Upper lobe of right lung (tissue), 1 donor: ENCODE results near the gene BCL2L12. TPM values are rescaled to one million over a fixed set of nuclear protein-coding genes. Genes with fewer than 3 reads are reported as not detected.

ENCODE experiments used
- ATAC-seq: fragments of 200-7000 bp; cut with Tn5 transposase; one replicate; pipeline ENCODE4 v1.9.1; 2020; ENCODE audit warnings: mild to moderate bottlenecking, moderate library complexity
- DNase-seq: peaks from one replicate; pipeline ENCODE4 v3.0.0-alpha.2; 2020
- H3K27ac ChIP-seq: fragments of 200-600 bp; one replicate; pipeline ENCODE4 v1.8.0; 2022
- H3K27me3 ChIP-seq: fragments of 200-600 bp; one replicate; pipeline ENCODE4 v1.8.0; 2022; ENCODE audit warnings: mild to moderate bottlenecking
- H3K36me3 ChIP-seq: fragments of 200-600 bp; one replicate; pipeline ENCODE4 v1.8.0; 2022
- H3K4me1 ChIP-seq: fragments of 200-600 bp; one replicate; pipeline ENCODE4 v1.8.0; 2022
- H3K4me3 ChIP-seq: fragments of 200-600 bp; one replicate; pipeline ENCODE4 v1.8.0; 2022; ENCODE audit warnings: mild to moderate bottlenecking
- H3K9me3 ChIP-seq: fragments of 200-600 bp; one replicate; pipeline ENCODE4 v1.8.0; 2022
- CTCF ChIP-seq: fragments of 200-600 bp; IDR thresholded peaks from one replicate; pipeline ENCODE4 v1.8.0; 2022; ENCODE audit warnings: antibody characterized with exemption
- intact Hi-C: fragments of 100-400 bp; cut with DNase I; formaldehyde crosslinking; loops from one replicate; pipeline ENCODE4 v1.11.0; 2022
- total RNA-seq: library from RNA; stranded (reverse); fragmentation: NEBNext Ultra II Directional; extraction: Animal tissue kit (Norgen Biotek cat#: 25700); gene quantifications from one replicate; pipeline ENCODE4 v1.2.1, GENCODE V29; 2021
- donor health status: DM: no; HTN: yes; CAD: no; lungs with severe emphysema.

The BCL2L12 gene
- total RNA-seq, 1 donor from 2014 or later, result 15.8 TPM

DNA sequence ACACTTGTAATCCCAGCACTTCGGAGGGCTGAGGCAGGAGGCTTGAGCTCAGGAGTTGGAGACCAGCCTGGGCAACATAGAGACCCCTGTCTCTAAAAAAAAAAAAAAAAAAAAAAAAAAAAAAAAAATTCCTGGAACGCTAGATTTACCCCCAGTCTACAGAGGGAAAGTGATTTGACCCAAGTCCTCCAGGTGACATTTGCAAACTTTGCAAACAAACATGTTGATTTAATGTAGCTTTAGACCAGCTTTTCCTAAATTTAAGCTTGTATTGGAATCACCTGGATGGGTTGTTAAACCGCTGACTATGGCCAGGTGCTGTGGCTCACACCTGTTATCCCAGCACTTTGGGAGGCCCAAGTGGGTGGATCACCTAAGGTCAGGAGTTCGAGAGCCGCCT, 33.6 kb downstream of the BCL2L12 start:
- no peaks in the 10 kb centered on the region for H3K27me3 ChIP-seq
- no peak for DNase-seq
- no peak overlapping the region for H3K4me3 ChIP-seq
- intact Hi-C loops, result no loop called here
- no peaks in the 10 kb centered on the region for H3K9me3 ChIP-seq
- H3K36me3 ChIP-seq, result no peaks in the 10 kb centered on the region
- no peaks in the 10 kb centered on the region for H3K4me1 ChIP-seq
- ATAC-seq, result no peak
- no peak overlapping the region for H3K27ac ChIP-seq
- TF ChIP-seq CTCF, result no peak

DNA sequence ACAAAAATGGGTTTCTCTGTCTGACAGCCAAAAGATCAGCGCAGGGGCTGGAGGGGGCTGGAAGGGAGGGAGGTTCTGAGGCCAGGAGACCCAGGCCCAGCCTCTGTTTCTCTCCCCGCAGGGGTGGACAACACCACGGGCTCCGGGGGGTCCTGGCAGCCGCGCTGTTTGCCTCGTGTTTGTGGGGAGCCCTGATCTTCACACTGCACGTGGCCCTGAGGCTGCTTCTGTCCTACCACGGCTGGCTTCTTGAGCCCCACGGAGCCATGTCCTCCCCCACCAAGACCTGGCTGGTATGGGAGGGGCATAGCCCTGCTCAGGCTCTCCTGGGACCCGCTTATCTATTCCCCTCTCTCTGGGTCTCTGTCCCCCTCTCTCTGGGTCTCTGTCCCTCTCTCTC, 34.8 kb downstream of the BCL2L12 start:
- no peaks in the 10 kb centered on the region for H3K9me3 ChIP-seq
- no peak for TF ChIP-seq CTCF
- no peak overlapping the region for H3K4me3 ChIP-seq
- peak; percentile 30 for ATAC-seq
- no peaks in the 10 kb centered on the region for H3K4me1 ChIP-seq
- H3K27me3 ChIP-seq, result no peaks in the 10 kb centered on the region
- no peaks in the 10 kb centered on the region for H3K36me3 ChIP-seq
- DNase-seq, result no peak
- no peak overlapping the region for H3K27ac ChIP-seq
- intact Hi-C loops, result no loop called here

DNA sequence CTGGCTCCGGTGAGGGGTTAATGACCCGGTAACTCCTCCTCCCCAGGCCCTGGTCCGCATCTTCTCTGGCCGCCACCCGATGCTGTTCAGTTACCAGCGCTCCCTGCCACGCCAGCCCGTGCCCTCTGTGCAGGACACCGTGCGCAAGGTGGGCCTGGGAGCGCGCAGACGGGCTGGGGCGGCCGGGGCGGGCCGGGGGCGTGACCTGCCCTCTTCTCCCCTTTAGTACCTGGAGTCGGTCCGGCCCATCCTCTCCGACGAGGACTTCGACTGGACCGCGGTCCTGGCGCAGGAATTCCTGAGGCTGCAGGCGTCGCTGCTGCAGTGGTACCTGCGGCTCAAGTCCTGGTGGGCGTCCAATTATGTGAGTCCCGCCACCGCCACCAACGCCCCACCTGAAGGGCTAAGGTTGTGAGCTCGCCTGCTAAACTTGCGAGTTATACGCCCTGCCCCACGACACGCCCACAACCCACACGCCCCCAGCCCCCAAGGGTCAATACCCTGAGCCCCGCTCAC, 35.6 kb downstream of the BCL2L12 start:
- TF ChIP-seq CTCF, result no peak

GRCh38 chr19:49704888-49705642, 39.3 kb downstream of the BCL2L12 start:
- Histone ChIP-seq H3K36me3 (no peaks in the 10 kb centered on the region), H3K27ac (no peak overlapping the region), H3K9me3 (no peaks in the 10 kb centered on the region), H3K4me3 (no peak overlapping the region), H3K4me1 (no peaks in the 10 kb centered on the region), H3K27me3 (no peaks in the 10 kb centered on the region)
- DNase-seq (no peak), ATAC-seq (peak; percentile 10)
- intact Hi-C loops, result no loop called here
- no peak for TF ChIP-seq CTCF

More for the DNA sequence above, 35.6 kb downstream of the BCL2L12 start:
- H3K4me1 ChIP-seq, result no peaks in the 10 kb centered on the region
- DNase-seq (no peak), ATAC-seq (peak; percentile 28)
- intact Hi-C loops, result no loop called here
- H3K27me3 ChIP-seq, result no peaks in the 10 kb centered on the region
- H3K4me3 ChIP-seq, result no peak overlapping the region
- H3K36me3 ChIP-seq, result no peaks in the 10 kb centered on the region
- no peaks in the 10 kb centered on the region for H3K9me3 ChIP-seq
- H3K27ac ChIP-seq, result no peak overlapping the region

DNA sequence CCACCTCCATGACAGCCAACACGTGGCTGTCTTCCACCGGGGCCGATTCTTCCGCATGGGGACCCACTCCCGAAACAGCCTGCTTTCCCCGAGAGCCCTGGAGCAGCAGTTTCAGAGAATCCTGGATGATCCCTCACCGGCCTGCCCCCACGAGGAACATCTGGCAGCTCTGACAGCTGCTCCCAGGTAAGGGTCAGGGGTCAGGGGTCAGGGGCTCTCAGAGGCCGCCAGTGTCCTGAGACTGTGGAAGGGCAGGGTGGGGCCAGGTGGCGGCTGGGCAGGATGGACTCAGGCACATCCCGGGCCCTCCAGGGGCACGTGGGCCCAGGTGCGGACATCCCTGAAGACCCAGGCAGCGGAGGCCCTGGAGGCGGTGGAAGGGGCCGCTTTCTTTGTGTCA, 40.2 kb downstream of the BCL2L12 start:
- DNase-seq (no peak), ATAC-seq (peak; percentile 22)
- Histone ChIP-seq H3K36me3 (no peaks in the 10 kb centered on the region), H3K9me3 (no peaks in the 10 kb centered on the region), H3K4me1 (no peaks in the 10 kb centered on the region), H3K4me3 (no peak overlapping the region), H3K27ac (no peak overlapping the region), H3K27me3 (no peaks in the 10 kb centered on the region)
- intact Hi-C loops, result no loop called here
- no peak for TF ChIP-seq CTCF
